GM21367 (cell line): ENCODE measurements around the gene AGXT.

Experiments
- ATAC-seq: cut with Tn5 transposase; IDR thresholded peaks from one replicate; pipeline ENCODE4 v1.9.1; 2021; ENCODE audit not compliant: unreplicated experiment

The AGXT gene

DNA sequence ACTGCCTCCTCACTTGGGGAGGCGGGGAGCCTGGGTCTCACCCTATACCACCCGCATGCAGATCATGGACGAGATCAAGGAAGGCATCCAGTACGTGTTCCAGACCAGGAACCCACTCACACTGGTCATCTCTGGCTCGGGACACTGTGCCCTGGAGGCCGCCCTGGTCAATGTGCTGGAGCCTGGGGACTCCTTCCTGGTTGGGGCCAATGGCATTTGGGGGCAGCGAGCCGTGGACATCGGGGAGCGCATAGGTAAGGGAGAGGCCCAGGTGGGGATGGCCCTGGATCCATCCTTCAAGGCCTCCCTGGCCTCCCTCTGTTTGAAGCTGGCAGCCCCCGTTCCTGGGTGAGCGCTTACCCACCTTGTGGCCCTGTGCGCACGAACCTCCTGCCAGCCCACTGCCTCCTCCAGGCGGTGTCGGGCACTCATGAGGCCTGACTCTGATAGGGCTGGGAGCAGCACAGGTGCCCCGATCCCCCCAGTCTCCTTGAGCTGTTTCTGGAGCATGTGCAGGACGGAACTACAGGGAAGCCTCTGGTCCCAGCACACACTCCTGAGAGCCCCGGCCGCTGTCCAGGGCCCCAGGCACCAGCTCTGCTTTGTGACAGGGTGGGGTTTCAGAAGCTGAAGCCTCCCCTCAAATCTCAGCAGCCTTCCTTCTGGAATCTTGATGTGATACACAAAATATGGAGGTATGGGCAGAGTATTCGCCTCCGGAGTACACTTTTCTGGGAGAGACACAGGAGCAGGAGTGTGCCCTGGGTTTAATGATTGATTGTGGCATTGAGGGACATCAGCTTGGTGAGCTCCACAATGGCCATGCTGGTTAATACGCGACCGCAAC, 708 bp downstream of the AGXT start:
- ATAC-seq, result no peak

DNA sequence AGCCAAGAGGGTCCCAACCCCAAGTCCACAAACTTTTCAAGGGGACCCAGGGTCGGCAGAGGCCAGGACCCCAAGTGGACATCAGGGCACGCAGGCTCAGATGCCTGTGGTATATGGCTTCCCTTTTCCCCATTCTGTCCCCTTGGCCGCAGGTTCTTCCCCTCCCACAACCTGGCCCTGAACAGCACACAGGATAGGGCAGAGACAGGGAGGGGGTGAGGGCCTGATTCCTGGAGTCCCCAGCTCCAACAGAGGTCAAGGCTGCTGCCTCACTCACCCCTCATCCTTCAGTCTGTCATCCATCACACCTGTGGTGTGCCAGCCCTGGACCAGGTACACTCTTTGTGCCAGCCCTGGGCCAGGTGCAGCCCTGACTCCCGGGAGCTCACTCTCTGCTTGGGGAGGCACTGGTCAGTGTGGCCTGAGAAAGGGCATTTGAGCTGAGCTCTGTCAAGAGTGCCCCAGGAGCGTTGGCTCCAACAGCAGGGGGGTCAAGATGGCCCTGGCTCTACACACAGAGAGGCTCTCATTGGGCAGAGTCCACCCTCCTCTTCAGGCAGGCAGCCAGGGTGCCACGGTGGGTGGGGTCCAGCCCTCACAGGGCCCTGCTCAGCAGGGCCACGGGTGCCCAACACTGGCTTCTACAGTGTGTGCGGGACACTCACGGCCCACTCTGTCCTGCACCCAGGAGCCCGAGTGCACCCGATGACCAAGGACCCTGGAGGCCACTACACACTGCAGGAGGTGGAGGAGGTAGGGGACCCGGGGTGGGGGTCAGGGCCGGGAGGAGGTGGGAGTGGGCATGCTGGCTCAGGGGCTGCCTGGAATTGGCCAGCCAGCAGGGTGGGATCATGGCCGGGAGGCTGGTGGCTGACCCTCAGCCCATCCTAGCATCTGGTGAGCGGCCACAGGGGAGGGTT, 1.6 kb downstream of the AGXT start:
- ATAC-seq, result no peak

DNA sequence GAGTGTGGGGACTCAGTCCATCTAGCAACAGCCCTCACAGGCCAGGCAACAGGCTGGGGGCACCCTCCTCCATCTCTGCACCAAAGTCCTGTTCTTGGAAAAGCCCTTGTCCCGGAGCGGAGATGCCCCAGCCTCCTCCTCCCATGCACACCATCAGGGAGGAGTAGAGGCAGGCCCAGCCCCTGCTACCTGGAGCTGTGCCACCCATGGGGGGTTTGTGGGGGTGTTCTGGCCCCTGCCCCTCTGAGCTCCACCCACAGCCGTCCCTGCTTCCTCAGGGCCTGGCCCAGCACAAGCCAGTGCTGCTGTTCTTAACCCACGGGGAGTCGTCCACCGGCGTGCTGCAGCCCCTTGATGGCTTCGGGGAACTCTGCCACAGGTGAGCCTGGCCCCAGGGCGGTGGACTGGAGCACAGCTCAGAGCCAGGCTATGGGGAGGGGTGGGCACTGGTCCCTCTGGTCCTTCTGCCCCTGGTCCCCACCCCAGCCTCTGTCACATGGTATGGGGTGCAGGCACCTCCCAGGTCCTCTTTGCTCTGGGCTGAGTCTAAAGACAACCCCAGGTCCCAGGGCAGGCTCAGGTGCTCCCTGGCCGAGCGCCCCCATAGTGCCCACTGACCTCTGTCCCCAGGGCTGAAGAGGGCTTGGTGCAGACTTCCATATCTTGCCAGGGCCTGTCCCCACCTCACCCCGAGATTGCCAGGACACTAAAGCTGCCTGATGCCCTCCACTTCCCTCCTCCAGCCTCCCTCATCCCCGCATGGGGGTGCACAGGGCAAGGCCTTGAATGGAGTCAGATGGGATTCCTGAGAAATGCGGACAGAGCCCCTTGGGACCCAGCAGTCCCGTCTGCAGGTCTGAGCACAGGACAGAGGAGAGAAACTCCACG, 2.7 kb downstream of the AGXT start:
- no peak for ATAC-seq

DNA sequence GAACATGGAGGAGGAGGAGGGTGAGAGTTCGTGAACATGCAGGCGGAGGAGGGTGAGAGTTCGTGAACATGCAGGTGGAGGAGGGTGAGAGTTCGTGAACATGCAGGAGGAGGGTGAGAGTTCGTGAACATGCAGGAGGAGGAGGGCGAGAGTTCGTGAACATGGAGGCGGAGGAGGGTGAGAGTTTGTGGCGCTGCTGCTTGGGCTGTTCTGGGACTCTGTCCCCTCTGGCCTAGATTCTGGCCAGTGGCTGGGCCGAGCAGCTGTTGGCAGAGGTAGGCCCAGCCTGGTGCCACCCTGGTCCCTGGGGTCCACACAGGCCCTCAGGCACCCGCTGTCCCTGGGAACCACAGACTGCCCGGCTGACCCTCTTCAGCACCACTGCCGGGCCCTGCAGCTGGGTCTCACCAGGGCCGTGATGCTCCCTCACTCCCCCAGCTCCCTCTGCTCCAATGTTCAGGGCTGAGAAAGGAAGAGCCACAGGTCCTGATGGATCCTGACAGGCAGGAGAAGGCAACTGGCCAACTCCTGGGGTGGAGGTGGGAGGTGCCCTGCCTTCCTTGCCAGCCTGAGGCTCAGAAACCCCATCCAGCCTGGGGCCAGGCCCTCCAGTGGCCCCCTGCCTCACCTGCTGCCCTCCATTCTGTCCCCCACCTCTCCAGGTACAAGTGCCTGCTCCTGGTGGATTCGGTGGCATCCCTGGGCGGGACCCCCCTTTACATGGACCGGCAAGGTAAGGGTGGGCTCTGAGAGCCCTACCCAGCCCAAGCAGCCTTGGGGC, 3.9 kb downstream of the AGXT start:
- no peak for ATAC-seq

DNA sequence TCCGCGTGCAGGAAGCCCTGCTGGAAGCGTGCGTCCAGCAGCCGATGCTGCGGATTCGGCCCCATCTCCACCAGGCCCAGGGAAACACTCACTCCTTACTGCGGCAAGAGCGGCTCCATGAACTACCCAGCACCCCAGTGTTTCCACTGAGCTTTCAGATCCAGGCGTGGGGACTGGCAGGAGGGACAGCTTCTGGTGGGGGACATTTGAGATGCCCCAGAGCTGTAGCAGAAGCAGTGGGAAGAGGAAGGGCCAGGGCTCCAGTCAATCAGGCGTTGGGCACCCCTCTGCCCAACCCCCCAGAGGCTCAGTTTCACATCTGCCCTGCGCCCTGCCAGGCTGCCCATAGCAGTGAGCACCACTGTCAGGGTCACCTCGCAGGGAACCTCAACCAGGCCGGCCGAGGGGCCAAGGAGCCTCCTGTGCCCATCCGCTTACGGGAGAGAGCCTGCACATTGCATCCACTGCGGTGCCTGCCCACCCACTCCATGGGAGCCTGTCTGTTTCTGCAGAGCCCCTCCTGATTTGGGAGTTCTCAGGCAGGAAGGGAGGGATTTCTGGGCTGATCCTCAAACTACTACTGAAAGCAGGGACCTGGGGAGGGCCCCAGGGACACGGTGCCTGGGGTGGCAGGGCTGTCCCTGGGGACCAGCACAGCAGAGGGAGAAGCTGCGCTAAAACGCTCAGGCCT, 4.6 kb downstream of the AGXT start:
- no peak for ATAC-seq

DNA sequence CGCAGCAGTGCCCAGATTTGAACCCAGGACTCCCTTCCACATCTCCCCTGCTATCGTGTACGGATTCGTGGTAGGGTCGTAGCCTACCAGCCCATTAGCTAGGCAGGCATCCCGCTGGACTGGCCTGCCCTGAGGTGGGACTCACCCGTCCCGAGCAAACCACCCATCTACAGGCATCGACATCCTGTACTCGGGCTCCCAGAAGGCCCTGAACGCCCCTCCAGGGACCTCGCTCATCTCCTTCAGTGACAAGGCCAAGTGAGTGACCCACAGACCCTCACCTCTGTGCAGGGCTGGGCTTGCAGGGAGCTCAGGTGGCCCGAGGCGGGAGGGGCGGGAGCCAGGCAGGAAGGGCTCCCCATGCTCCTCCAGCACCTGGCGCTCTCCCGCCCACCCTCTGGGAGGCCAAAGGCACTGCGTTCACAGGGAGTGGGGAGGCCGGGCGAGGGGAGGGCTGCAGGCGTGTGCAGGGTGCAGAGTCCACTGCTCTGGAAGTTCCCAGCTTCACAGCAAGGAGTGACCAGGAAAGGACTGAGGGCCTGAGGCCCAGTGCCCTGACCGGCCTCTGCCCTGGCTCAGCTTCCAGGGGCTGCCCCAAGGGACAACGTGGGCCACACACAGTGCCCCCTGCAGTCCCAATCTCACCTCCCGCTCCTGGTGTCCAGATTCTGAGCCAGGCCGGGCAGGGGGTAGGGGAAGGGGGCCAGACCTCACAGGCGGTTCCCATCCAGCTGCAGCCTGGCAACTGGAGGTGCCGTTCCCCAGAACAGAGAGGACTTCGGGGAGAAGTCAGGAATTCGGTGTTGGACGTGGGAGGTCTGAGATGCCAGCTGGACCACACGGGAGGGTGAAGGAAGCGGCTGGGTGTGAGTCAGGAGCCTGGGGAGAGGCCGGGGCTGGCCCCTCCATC, 5.4 kb downstream of the AGXT start:
- ATAC-seq, result no peak

DNA sequence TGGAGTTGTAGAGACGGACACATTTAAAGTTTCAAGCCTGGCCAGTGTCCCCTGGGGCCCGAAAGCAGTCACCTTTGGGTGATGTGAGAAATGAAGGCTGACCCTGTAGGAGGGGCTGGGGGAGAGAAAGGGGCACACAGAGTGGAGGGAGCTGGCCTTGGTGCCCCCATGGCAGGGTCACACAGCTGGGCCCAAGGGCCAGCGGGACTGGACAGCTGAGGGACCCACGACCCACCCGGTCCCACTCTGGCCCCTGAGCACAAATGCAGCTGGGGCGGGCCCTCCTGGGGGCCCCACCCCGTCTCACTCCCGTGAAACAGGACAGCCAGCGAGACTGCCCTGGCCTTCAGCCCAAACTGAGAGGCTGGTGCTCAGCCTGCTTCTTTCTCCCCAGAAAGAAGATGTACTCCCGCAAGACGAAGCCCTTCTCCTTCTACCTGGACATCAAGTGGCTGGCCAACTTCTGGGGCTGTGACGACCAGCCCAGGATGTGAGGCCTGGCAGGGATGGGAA, 6.1 kb downstream of the AGXT start:
- ATAC-seq, result no peak

DNA sequence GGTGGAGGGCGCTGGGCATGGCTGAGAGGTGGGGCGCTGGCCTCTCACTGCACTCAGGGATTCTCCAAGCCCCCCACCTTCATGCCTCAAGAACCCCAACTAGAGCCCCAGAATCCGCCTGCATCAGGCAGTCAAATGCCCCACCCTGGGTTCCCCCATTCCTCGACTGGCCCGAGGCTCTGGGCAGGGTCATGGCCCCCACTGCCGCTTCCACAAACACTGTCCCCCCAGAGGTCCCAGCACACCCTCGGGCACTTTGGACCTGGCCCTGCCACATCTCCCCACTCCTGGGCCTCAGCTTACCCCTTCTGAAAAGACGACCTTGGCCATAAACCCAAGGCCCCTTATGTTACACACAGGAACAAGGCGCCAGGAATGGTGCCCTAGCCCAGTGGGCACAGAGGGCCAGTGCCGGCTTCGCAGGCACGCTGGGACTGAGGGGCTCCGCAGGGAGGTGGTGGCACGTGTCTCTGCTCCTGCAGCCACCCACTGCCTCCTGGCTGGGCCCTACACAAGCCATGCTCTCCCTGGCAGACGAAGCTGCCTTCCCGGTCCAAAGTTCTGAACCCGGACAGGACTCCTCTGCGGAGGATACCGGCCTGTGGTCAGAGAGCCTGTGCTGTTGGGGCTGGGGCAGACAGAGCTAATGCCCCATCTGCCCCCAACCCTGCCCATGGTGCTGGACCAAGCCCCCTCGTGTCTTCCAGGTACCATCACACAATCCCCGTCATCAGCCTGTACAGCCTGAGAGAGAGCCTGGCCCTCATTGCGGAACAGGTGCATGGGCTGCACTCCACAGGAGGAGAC, 6.8 kb downstream of the AGXT start:
- ATAC-seq, result no peak

DNA sequence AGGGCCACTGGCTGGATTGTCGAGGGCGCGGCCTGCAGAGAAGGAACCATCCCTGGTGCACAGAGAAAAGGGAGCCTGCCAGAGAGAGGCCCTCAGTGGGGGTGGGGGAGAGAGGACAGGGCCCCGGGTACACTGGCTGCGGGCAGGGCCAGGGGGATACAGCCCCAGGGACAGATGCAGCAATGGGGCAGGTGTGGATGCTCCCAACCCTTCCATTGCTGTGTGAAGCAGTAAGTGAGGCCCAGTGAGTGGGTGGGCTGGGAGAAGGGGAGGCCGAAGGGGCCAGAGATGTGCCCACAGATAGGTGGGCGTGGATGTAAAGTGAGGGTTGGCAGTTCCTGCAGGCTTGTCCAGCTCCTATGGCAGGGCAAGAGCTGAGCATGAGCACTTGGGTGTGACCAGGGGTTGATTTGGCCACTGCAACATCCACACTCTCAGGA, 7.4 kb downstream of the AGXT start:
- ATAC-seq, result no peak

DNA sequence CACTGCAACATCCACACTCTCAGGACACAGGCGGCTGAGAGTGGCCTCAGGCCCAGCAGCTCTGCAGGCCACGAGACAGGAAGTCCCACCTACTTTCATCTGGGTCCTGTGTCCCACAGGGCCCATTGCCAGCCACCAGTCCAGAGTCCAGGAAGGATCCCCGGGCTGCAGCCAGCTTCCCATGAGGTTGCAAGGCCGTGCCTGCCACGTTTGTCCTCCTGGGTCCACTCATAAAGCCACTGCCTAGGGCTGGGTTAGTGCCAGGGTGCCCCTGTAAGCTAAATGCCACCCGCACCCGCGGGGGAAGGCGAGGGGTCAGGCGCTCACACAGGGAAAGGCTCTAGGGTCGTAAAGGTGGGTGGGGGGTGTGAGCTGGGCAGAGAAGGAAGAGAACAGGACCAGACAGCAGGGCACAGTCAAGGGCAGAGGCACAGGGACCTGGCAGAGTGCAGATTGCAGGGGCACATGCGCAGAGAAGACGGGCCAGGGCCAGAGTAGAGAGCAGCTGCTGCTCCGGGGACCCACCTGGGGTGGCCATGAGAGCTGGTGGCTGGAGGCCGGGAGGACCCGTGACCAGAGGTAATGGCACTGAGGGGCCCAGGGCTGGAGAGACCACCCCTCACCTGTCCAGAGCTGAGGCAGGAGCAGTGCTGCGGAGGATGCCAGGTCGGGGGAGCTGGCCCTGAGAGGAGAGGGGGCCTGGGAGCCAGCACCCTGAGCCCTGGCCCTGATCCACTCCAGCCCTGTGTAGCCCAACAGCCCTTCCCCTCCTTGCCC, 8.0 kb downstream of the AGXT start:
- ATAC-seq, result no peak

DNA sequence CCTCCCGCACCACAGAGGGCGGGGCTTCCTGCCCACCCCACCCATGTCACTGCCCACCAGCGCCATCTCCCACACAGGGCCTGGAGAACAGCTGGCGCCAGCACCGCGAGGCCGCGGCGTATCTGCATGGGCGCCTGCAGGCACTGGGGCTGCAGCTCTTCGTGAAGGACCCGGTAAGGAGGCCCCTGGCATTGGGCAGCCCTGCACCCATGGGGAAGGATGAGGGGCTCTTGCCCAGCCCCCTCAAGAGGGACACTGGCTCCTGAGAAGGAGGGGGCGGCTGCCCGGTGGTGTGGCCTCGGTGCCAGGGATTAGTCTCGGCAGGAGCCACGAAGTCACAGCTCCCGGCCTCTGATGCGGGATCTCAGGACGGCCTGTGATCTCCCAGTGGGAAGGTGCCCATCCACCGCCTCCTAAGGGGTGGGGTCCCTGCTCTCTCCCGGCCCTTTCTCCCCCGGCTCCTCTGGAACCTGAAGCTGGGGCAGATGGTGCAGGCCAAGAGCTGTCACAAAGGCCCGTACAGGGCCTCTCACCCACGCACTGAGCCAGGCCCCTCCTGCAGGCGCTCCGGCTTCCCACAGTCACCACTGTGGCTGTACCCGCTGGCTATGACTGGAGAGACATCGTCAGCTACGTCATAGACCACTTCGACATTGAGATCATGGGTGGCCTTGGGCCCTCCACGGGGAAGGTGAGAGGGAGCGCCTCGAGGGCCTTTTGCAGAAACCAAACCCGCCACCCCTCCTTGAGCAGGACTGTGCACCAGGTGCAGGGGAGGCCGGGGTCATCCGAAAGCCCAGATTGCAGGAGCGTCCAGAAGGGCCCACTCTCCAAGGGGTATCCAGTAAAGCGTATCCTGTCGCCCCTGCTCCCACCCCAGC, 9.1 kb downstream of the AGXT start:
- ATAC-seq, result no peak

DNA sequence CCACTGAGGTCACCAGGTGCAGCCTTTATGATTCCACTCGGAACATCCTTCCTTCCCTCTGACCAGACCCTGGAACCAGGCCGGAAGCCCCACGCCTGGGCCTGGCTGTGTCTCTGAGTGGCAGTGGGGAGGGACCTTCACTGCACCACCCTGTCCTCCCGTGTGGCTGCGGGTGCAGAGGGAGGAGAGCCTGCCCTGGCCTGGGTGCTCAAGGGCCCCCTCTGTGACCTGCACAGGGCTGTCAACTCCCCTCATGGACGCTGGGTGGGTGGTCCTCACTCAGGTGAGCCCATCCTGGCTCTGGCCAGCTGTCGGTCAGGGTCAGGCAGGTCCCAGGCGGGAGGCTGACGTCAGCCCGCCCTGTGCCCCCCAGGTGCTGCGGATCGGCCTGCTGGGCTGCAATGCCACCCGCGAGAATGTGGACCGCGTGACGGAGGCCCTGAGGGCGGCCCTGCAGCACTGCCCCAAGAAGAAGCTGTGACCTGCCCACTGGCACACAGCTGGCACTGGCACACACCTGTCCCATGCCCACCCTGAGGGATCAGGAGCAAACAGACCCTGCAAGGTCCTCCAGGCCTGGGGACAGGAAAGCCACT, 9.8 kb downstream of the AGXT start:
- ATAC-seq, result no peak

DNA sequence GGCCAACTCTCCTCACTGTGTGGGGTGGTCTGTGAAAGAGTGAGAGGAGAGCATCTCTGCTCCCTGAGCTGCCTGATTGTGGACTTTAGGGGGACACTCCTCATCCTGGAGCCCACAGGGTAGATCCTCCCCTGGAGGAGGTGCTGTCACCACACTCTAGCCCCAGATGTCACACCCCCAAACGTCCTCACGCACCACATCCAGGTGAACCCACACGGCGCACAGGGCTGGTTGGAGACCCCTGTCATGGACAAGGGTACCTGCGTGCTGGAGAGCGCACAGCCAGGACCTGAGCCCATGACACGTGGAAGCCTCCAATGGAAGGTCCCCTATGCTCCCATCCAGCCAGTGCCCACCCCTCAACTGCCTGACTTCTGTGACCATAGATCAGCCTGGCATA, 10.5 kb downstream of the AGXT start:
- no peak for ATAC-seq

DNA sequence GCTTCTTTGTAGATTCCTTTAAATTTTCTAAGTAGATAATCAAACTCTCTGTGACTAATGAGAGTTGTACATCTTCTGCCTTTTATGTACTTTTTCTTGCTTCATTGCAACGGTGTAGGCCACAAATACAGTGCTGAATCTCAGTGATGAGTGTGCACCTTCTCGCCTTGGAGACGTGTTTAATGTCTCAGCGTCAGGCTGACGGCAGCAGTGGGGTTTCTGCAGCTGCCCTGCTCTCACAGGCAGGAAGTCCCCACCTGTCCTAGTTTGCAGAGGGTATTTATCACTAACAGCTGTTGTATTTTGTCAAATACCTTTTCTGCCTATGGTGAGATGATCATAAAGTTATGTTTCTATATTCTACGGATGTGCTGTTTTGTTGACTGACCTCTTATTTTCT, 13.3 kb downstream of the AGXT start:
- ATAC-seq, result no peak

DNA sequence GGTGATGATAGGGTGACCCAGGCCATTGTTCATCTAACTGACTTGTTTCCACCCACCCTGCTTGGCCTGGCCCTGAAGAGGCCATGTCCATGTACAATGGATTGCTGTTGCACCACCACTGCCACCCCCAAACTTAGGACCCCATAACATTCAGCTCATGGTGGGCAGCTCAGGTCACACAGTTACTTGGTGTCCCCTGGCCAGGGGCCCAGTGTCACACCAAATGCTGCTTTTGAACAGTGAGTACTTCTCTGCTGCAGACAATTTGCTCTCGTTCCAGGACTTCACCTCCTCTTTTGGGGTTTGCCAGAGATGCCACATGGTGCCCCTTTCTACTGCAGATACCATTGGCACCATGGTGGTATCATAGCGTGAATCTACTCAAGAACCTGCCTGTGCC, 15.6 kb downstream of the AGXT start:
- ATAC-seq, result no peak
